GM12873 (cell line): Measurements from ENCODE around the gene CLCA1.

Experiments used
- CTCF ChIP-seq: IDR thresholded peaks from 2 replicates; pipeline ENCODE4 v1.5.1; 2012; ENCODE audit warnings: low read depth, mild to moderate bottlenecking, moderate library complexity, low read length, control low read depth; ENCODE audit not compliant: insufficient read depth; ENCODE audit errors: missing control alignments

The CLCA1 gene

DNA sequence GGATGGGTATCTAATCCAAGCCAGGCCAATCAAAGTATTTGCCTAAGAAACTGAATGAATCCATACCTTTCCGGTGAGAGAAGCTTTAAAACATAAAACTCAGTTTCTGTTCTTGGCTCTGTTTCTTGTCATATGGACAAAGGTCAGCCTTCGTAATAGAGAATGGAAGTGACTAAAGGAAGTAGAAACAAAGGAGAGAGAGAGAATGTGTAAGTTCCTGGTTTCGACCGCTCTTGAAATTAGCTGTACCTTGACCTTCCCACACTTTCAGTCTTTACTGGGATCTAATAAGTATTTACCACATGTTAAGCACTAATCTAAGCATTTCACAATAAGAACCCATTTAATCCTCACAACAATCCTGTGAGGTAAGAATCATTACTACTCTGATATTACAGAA lies 58.6 kb downstream of the CLCA1 start:
- TF ChIP-seq CTCF = no peak

GRCh38 chr1:86530211-86530845 lies 61.6 kb downstream of the CLCA1 start:
- no peak for TF ChIP-seq CTCF

GRCh38 chr1:86537928-86538695 lies 69.4 kb downstream of the CLCA1 start:
- TF ChIP-seq CTCF = no peak

GRCh38 chr1:86538775-86539174 lies 70.0 kb downstream of the CLCA1 start:
- TF ChIP-seq CTCF = no peak

GRCh38 chr1:86541859-86542258 lies 73.1 kb downstream of the CLCA1 start:
- TF ChIP-seq CTCF = no peak

- TF ChIP-seq CTCF = no peak
Observed at GRCh38 chr1:86542631-86543030, 73.9 kb downstream of the CLCA1 start.

- TF ChIP-seq CTCF = no peak
Observed at GRCh38 chr1:86546787-86547221, 78.1 kb downstream of the CLCA1 start, which contains the start of gene CLCA4. Gene CLCA4 (plus strand): TSS chr1:86547078. CDS start chr1:86547120, 42 bp downstream.
